GM21390 (cell line): ENCODE measurements around the gene ARPC3.
"Not testable (repeated sequence)": the region's sequence is repeated elsewhere in the genome, so short reads cannot be mapped to it uniquely, and the experiment has no call there.

Source experiments
- ATAC-seq: cut with Tn5 transposase; IDR thresholded peaks from one replicate; pipeline ENCODE4 v1.9.1; 2021; ENCODE audit not compliant: unreplicated experiment

Gene ARPC3

DNA sequence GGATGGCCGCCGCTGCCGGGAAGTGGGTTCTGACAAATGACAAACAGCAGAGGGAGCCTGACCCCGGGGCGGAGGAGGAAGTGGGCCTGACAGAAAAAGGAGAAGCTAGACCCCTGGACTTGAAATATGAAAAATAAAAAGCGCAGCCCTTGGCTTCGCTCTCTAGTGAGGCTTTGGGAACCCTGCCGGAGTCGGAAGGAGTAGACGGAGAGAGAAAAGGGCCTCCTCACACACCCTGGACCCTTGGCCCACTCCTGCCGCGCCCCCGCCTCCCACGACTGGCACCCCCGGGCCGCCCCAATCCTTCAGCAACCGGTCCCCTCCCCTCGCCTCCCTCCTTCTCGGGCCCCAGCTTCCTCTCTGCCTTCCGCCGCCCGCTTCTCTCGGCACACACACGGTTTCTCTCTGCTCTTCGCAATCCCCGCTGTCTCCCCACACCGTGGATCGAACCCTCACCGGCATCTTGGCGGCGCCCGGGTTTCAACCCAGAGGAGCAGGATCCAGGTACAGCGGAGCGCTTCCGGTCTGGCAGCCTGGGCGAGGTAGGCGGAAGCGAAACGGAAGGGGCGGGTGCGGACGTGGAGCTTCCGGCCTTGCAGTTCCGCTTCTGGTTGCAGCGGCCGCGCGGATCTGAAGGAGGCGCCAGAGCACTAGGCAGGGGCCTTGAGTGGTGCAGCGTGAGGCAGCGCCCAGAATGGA, at the start of gene ARPC3:
TSS of gene ARPC3 (minus strand) at position 539 of the 699 bp plus-strand sequence. CDS start at position 462, 77 bp downstream.
- peak; percentile 90 for ATAC-seq

- no peak for ATAC-seq
These were observed 49.0 kb upstream of the ARPC3 start for GRCh38 chr12:110498984-110499706.

- ATAC-seq: no peak
These were observed 25.3 kb upstream of the ARPC3 start for GRCh38 chr12:110475426-110475825.

- ATAC-seq: peak; percentile 68
These were observed 18.3 kb upstream of the ARPC3 start, which contains the start of the genes FAM216A and GPN3 for GRCh38 chr12:110468214-110469048. Gene FAM216A (plus strand): TSS chr12:110468845. CDS start chr12:110468876, 31 bp downstream. Gene GPN3 (minus strand): TSS chr12:110468257. CDS start chr12:110468203, 54 bp downstream.

- ATAC-seq: no peak
These were observed 17.7 kb upstream of the ARPC3 start for GRCh38 chr12:110467847-110468213.

- no peak for ATAC-seq
These were observed 16.7 kb upstream of the ARPC3 start for GRCh38 chr12:110466791-110467190.

GRCh38 chr12:110465765-110466164, 15.6 kb upstream of the ARPC3 start:
- not testable (repeated sequence) for ATAC-seq

DNA sequence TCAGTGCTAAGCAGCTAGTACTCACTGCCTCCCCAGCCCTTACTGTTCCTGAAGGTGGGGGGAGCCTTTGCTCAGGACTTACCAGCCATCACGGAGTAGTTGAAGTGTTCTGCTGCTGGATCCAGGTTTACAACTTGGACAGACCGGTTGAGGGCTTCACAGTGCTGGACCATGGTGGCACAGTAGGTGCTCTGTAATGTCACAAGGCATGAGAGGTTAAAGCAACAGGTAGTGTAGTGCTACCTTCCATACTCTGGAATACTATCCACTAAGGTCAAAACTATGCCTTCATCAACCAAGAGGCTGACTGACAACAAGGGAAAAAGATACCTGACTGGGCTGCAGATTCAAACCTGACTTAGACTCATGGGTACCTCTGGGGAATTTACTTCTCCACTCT, 14.9 kb upstream of the ARPC3 start:
- no peak for ATAC-seq

DNA sequence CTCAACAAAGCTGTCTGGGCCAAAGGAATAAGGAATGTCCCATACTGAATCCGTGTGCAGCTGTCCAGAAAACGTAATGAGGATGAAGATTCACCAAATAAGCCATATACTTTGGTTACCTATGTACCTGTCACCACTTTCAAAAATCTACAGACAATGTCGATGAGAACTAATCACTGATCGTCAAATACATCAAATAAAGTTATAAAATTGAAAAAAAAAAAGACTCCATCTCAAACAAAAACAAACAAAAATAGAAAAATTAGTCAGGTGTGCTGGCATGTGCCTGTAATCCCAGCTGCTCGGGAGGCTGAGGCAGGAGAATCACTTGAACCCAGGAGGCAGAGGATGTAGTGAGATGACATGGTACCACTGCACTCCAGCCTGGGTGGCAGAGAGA, 11.1 kb upstream of the ARPC3 start:
- not testable (repeated sequence) for ATAC-seq

- no peak for ATAC-seq
These were observed 8.6 kb upstream of the ARPC3 start for GRCh38 chr12:110458756-110459155.

GRCh38 chr12:110453569-110454296, 3.6 kb upstream of the ARPC3 start:
- ATAC-seq: no peak

GRCh38 chr12:110451263-110451662, 1.1 kb upstream of the ARPC3 start:
- ATAC-seq: no peak

GRCh38 chr12:110444455-110444854, 5.7 kb downstream of the ARPC3 start:
- ATAC-seq: no peak

DNA sequence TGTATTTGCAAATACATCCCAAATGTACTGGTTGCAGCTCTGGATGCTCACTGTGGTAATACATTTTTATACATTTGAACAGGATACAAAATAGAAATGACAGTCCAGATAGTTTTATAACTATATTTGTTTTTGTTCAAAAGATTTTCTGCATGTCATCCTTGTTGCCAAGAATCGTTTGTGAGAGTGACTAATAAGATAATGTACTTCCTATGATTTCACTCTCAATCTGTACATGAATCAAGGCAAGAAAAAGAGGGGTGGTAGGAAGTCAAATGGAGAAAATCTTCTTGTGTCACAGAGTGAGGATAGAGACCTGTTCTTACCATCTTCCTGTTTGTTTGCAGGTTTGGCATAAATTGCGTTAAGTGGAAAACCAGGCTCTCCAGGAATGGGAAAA, 13.9 kb downstream of the ARPC3 start:
- no peak for ATAC-seq

- no peak for ATAC-seq
These were observed 18.1 kb downstream of the ARPC3 start for GRCh38 chr12:110431957-110432587.

GRCh38 chr12:110429676-110430075, 20.5 kb downstream of the ARPC3 start:
- not testable (repeated sequence) for ATAC-seq

DNA sequence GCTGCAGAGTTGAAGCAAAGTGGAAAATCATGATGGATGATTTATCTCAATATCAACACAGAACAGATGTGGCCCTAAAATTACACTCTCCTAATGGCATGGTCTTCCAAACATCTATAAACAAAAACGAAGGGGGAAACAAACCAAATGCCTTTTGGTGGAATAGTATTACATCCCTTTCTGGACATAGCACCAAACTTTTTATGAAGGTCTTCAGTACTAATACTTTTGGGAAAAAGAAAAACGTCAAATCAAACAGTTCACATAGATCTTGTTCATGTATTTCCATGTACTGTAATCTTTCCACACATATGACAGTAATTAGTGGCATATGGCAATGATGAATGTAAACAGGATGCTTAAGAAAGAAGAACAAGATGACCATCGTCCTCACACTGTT, 23.7 kb downstream of the ARPC3 start:
- no peak for ATAC-seq

- ATAC-seq: no peak
These were observed 25.9 kb downstream of the ARPC3 start for GRCh38 chr12:110424237-110424636.

DNA sequence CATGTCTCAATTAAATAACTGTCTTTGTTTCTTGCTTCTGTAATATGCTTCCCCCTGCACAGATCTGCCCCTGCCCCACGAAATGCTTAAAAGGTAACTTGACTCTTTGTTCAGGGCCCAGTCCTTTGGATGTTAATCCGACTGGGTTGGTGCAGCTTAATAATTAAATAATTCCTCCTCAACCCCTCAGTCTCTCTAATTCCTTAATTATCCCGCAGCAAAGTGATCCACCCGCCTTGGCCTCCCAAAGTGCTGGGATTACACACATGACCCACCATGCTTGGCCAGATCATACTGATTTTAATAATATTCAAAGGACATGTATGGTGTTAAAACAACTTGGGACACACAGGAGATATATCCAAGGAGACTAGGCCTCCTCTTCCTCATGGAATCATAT, 28.4 kb downstream of the ARPC3 start:
- ATAC-seq: no peak

- ATAC-seq: no peak
These were observed 28.9 kb downstream of the ARPC3 start for GRCh38 chr12:110421159-110421661.
